Measurements from ENCODE around the gene SEPSECS.

- TF ChIP-seq CTCF (IDR thresholded peaks at IDR 0.05; ENCODE audit: borderline replicate concordance, extremely low read depth, low read length, poor library complexity, severe bottlenecking) (no peak), EZH2 (IDR thresholded peaks at IDR 0.05; ENCODE audit: borderline replicate concordance, low read depth, low read length, severe bottlenecking) (no peak)
These were observed 5.5 kb downstream of the SEPSECS start for GRCh38 chr4:25154594-25155265.

Data from DND-41 (cell line).